Measurements from ENCODE around the gene CDH1. TPM values are rescaled to one million over a fixed set of nuclear protein-coding genes. Genes with fewer than 3 reads are reported as not detected.

CDH1 gene
- total and polyA plus RNA-seq, 7 experiments from 2014 or later = 0.34 to 1.3 (median 1.2) TPM; not detected in 4

Other genes starting within 250 kb of the CDH1 start
- gene ZFP90, start 198.0 kb upstream of the CDH1 start, total RNA-seq = 10 to 100 TPM; 25.7 to 49.4 (median 38.8) TPM
- 10 to 100 TPM; 18.2 to 33.1 TPM for gene ZFP90, start 198.0 kb upstream of the CDH1 start, polyA plus RNA-seq
- gene CDH3, start 92.0 kb upstream of the CDH1 start, total RNA-seq = under 1 TPM in 4 of 5 experiments, not detected in 1; 0.24 to 0.78 (median 0.43) TPM
- under 1 TPM in 1 of 2 donors, not detected in 1; 0.68 TPM for gene CDH3, start 92.0 kb upstream of the CDH1 start, polyA plus RNA-seq
- gene TANGO6, start 106.2 kb downstream of the CDH1 start, total RNA-seq = 10 to 100 TPM; 23.9 to 40.4 (median 36.6) TPM
- gene TANGO6, start 106.2 kb downstream of the CDH1 start, polyA plus RNA-seq = 10 to 100 TPM; 10.7 to 19.9 TPM